Measurements from ENCODE around the gene CUTA.
A peak's percentile ranks its signal among the peaks of the same experiment; 100 is the strongest.

DNA sequence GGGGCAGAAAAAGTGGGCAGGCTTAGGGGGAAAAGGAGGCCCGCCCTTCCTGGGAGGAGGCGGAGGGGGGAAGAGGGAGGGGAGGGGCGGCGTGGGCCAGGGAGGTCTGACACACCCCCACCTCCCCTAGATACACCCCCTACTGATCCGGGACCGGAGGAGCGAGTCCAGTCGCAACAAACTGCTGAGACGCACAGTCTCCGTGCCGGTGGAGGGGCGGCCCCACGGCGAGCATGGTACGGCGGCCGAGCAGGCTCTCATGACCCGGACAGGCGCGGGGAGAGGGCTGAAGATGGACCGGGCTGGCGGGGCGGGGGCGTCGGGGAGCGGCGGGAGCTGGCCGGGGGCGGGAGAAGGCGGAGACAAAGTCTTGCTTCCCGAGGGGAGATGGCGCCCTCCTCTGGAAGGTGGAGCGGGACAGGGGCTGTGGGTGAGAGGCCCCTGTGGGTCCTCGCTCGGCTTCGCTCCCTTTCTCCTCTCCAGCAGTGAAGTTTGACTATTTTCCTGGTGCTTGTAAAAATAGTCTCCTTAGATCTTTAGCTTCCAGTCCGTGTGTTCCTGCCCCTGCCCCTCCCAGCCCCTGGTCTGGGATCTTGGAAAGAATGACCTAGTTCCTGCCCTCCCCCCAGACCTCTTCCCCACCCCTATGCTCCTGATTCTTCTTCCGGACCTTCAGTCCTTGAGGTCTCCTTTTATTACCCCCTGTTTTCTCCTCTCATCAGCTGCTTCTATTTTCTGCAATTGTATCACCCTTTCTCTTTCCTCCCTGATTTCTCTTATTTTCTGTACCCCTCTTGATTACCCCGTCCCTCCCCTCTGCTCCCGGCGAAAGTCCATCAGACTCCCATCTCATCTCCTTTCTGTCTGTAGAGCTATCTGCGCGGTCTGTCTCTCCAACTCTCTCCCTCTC lies 8.0 kb upstream of the CUTA start:
- TF ChIP-seq ZBTB8A (tag by site-specific recombination; IDR thresholded peaks at IDR 0.05), result peak; percentile 92
- peak; percentile 44 for TF ChIP-seq CTCF (tag by site-specific recombination; IDR thresholded peaks at IDR 0.05)

Data from HEK293 (cell line).